Natural killer cell (primary cell): Measurements from ENCODE around the gene MAOB. TPM values are rescaled to one million over a fixed set of nuclear protein-coding genes. Genes with fewer than 3 reads are reported as not detected.

ENCODE experiments used
- ATAC-seq, 3 donors: fragments of 150-1000 bp in 2 of 3; fragments of 200-7000 bp in 1 of 3; cut with Tn5 transposase; 1 replicate in 1 of 3; 2 replicates in 2 of 3; pipeline ENCODE4 v1.10.0; 2021; ENCODE audit warnings: mild to moderate bottlenecking in 2 of 3, moderate library complexity in 2 of 3
- DNase-seq, 2 donors: peaks; one replicate each; pipeline versions ENCODE4 v3.0.0 to v3.0.0-alpha.2; 2013 to 2021; ENCODE audit warnings: mixed read lengths in 1 of 2
- H3K27ac ChIP-seq: one replicate; pipeline ENCODE4 v1.5.1; 2013; ENCODE audit warnings: mild to moderate bottlenecking, low read length
- H3K27me3 ChIP-seq: one replicate; pipeline ENCODE4 v1.6.1; 2013; ENCODE audit warnings: low read length; ENCODE audit not compliant: control insufficient read depth, insufficient read depth
- H3K36me3 ChIP-seq: one replicate; pipeline ENCODE4 v1.6.1; 2013; ENCODE audit warnings: low read length; ENCODE audit not compliant: control insufficient read depth, insufficient read depth
- H3K4me1 ChIP-seq: one replicate; pipeline ENCODE4 v1.6.1; 2013; ENCODE audit warnings: low read length; ENCODE audit not compliant: control insufficient read depth, insufficient read depth
- H3K4me3 ChIP-seq: one replicate; pipeline ENCODE4 v1.5.1; 2013; ENCODE audit warnings: low read length
- H3K9me3 ChIP-seq: one replicate; pipeline ENCODE4 v1.6.1; 2013; ENCODE audit warnings: low read length; ENCODE audit not compliant: control insufficient read depth, insufficient read depth
- H3K27ac Mint-ChIP-seq, 2 donors: one replicate each; pipeline ENCODE4 v1.8.0; 2022; ENCODE audit warnings: mild to moderate bottlenecking in 2 of 2, mixed read lengths in 2 of 2, moderate library complexity in 1 of 2
- H3K27me3 Mint-ChIP-seq, 2 donors: one replicate each; pipeline ENCODE4 v1.8.0; 2022; ENCODE audit warnings: low read depth in 2 of 2, mixed read lengths in 2 of 2
- H3K36me3 Mint-ChIP-seq: one replicate; pipeline ENCODE4 v1.8.0; 2022; ENCODE audit warnings: mixed read lengths
- H3K4me1 Mint-ChIP-seq, 2 donors: one replicate each; pipeline ENCODE4 v1.8.0; 2022; ENCODE audit warnings: mixed read lengths in 2 of 2
- H3K4me3 Mint-ChIP-seq: one replicate; pipeline ENCODE4 v1.8.0; 2022; ENCODE audit warnings: mild to moderate bottlenecking, moderate library complexity, mixed read lengths
- H3K9me3 Mint-ChIP-seq, 2 donors: one replicate each; pipeline ENCODE4 v1.8.0; 2022; ENCODE audit warnings: mixed read lengths in 2 of 2
- CTCF ChIP-seq: fragments of 200-600 bp; IDR thresholded peaks from one replicate; pipeline ENCODE4 v1.8.0; 2022; ENCODE audit warnings: antibody characterized with exemption
- WGBS: methylation state at CpG from one replicate; pipeline ENCODE4 v1.1.7; 2013; ENCODE audit warnings: missing lambda C conversion rate; ENCODE audit not compliant: insufficient coverage; 5-methylcytosine and 5-hydroxymethylcytosine counted together
- intact Hi-C: fragments of 100-400 bp; cut with micrococcal nuclease; formaldehyde crosslinking; loops from one replicate; pipeline ENCODE4 v1.14.2; 2022
- total RNA-seq, 4 donors: library from RNA; stranded (reverse); fragments of 120-200 nt in 1 of 4; gene quantifications; one replicate each; pipeline versions ENCODE4 v1.2.3 to v1.2.4, GENCODE V29; 2013 to 2022

MAOB gene
- total RNA-seq, 3 donors from 2014 or later (not counting 1 experiment from before 2014, with no cell fraction given) = 0.26 TPM; not detected in 2

GRCh38 chrX:43718546-43718945, 163.7 kb downstream of the MAOB start:
- Histone ChIP-seq H3K27ac (no peak overlapping the region), H3K36me3 (no peaks in the 10 kb centered on the region), H3K9me3 (no peaks in the 10 kb centered on the region), H3K4me3 (no peak overlapping the region), H3K27me3 (no peaks in the 10 kb centered on the region), H3K4me1 (no peaks in the 10 kb centered on the region)
- 85% methylated on average over 6 of the region's 6 CpGs for WGBS
- Mint-ChIP-seq H3K27me3 (no peaks in the 10 kb centered on the region), H3K36me3 (no peaks in the 10 kb centered on the region), H3K4me3 (no peak overlapping the region), H3K9me3 (no peaks in the 10 kb centered on the region), H3K27ac (no peak overlapping the region), H3K4me1 (no peaks in the 10 kb centered on the region)
- DNase-seq = no peak
- TF ChIP-seq CTCF = no peak
- intact Hi-C loops = no loop called here
- ATAC-seq = no peak

- Histone ChIP-seq H3K36me3 (no peaks in the 10 kb centered on the region), H3K27me3 (no peaks in the 10 kb centered on the region), H3K4me1 (no peaks in the 10 kb centered on the region), H3K27ac (no peak overlapping the region), H3K9me3 (no peaks in the 10 kb centered on the region), H3K4me3 (no peak overlapping the region)
- Mint-ChIP-seq H3K27me3 (no peaks in the 10 kb centered on the region), H3K4me1 (no peaks in the 10 kb centered on the region), H3K27ac (no peak overlapping the region), H3K9me3 (no peaks in the 10 kb centered on the region), H3K4me3 (no peak overlapping the region), H3K36me3 (no peaks in the 10 kb centered on the region)
- no peak for TF ChIP-seq CTCF
- ATAC-seq (no peak), DNase-seq (no peak)
- intact Hi-C loops = no loop called here
- 85% methylated on average over 1 of the region's 1 CpG for WGBS
Measured at GRCh38 chrX:43718081-43718480, 164.2 kb downstream of the MAOB start.

- no peaks in the 10 kb centered on the region for H3K4me1 Mint-ChIP-seq
Measured at GRCh38 chrX:43717161-43717560, 165.1 kb downstream of the MAOB start.

More at GRCh38 chrX:43717161-43717560, 165.1 kb downstream of the MAOB start:
- H3K36me3 ChIP-seq = no peaks in the 10 kb centered on the region
- H3K36me3 Mint-ChIP-seq = no peaks in the 10 kb centered on the region
- H3K27me3 Mint-ChIP-seq = no peaks in the 10 kb centered on the region
- H3K4me1 ChIP-seq = no peaks in the 10 kb centered on the region
- no peak overlapping the region for H3K4me3 ChIP-seq
- intact Hi-C loops = no loop called here
- H3K4me3 Mint-ChIP-seq = no peak overlapping the region
- no peak overlapping the region for H3K27ac Mint-ChIP-seq
- no peaks in the 10 kb centered on the region for H3K9me3 Mint-ChIP-seq
- WGBS = 100% methylated on average over 1 of the region's 1 CpG
- no peak for TF ChIP-seq CTCF
- ATAC-seq (no peak), DNase-seq (no peak)
- no peak overlapping the region for H3K27ac ChIP-seq
- H3K27me3 ChIP-seq = no peaks in the 10 kb centered on the region
- no peaks in the 10 kb centered on the region for H3K9me3 ChIP-seq
